Measurements from ENCODE around the gene ADORA2B. TPM values are rescaled to one million over a fixed set of nuclear protein-coding genes. Genes with fewer than 3 reads are reported as not detected.

The ADORA2B gene
- total RNA-seq, 6 experiments from 2014 or later: 0.91 to 1.2 (median 1.0) TPM

GRCh38 chr17:15965528-15965927, 20.6 kb downstream of the ADORA2B start:
- Mint-ChIP-seq H3K27me3 (ENCODE audit: insufficient read depth) (peaks cover 3% of the 10 kb centered on the region), H3K4me1 (ENCODE audit: low read depth) (peaks cover 18% of the 10 kb centered on the region), H3K36me3 (ENCODE audit: low read depth) (no peaks in the 10 kb centered on the region), H3K4me3 (no peak overlapping the region), H3K27ac (no peak overlapping the region), H3K9me3 (no peaks in the 10 kb centered on the region)
- TF ChIP-seq, protein P1, sequence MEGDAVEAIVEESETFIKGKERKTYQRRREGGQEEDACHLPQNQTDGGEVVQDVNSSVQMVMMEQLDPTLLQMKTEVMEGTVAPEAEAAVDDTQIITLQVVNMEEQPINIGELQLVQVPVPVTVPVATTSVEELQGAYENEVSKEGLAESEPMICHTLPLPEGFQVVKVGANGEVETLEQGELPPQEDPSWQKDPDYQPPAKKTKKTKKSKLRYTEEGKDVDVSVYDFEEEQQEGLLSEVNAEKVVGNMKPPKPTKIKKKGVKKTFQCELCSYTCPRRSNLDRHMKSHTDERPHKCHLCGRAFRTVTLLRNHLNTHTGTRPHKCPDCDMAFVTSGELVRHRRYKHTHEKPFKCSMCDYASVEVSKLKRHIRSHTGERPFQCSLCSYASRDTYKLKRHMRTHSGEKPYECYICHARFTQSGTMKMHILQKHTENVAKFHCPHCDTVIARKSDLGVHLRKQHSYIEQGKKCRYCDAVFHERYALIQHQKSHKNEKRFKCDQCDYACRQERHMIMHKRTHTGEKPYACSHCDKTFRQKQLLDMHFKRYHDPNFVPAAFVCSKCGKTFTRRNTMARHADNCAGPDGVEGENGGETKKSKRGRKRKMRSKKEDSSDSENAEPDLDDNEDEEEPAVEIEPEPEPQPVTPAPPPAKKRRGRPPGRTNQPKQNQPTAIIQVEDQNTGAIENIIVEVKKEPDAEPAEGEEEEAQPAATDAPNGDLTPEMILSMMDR (IDR thresholded peaks at IDR 0.05): no peak
- no peak for DNase-seq

- TF ChIP-seq, protein P1 (IDR thresholded peaks at IDR 0.05): no peak
- no peak overlapping the region for H3K4me3 Mint-ChIP-seq
- H3K9me3 Mint-ChIP-seq: no peaks in the 10 kb centered on the region
- no peak overlapping the region for H3K27ac Mint-ChIP-seq
- H3K27me3 Mint-ChIP-seq (ENCODE audit: insufficient read depth): peaks cover 3% of the 10 kb centered on the region
- DNase-seq: no peak
- H3K4me1 Mint-ChIP-seq (ENCODE audit: low read depth): peaks cover 18% of the 10 kb centered on the region
- H3K36me3 Mint-ChIP-seq (ENCODE audit: low read depth): no peaks in the 10 kb centered on the region
These were observed 21.4 kb downstream of the ADORA2B start for GRCh38 chr17:15966183-15966878.

DNA sequence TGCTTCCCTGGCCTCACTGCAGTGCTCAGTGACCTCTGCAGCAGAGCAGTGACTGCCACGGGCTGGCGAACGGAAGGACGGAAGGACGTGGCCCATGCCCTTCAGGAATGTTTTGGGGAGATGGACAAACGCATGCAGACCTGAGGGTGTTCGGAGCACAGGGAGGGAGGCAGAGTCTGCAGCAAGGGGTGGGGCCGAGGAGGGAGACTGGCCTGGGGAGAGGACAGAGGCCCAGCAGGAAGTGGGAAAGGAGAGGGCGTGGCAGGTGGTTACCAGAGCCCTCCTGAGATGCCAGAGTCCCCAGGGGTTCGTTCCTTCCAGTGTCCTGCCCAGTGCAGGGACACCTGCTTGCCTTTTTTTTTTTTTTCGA, 21.9 kb downstream of the ADORA2B start:
- H3K4me1 Mint-ChIP-seq (ENCODE audit: low read depth): peaks cover 18% of the 10 kb centered on the region
- no peak overlapping the region for H3K27ac Mint-ChIP-seq
- peaks cover 3% of the 10 kb centered on the region for H3K27me3 Mint-ChIP-seq (ENCODE audit: insufficient read depth)
- H3K36me3 Mint-ChIP-seq (ENCODE audit: low read depth): no peaks in the 10 kb centered on the region
- H3K9me3 Mint-ChIP-seq: no peaks in the 10 kb centered on the region
- H3K4me3 Mint-ChIP-seq: no peak overlapping the region
- TF ChIP-seq, protein P1 (IDR thresholded peaks at IDR 0.05): no peak
- no peak for DNase-seq

DNA sequence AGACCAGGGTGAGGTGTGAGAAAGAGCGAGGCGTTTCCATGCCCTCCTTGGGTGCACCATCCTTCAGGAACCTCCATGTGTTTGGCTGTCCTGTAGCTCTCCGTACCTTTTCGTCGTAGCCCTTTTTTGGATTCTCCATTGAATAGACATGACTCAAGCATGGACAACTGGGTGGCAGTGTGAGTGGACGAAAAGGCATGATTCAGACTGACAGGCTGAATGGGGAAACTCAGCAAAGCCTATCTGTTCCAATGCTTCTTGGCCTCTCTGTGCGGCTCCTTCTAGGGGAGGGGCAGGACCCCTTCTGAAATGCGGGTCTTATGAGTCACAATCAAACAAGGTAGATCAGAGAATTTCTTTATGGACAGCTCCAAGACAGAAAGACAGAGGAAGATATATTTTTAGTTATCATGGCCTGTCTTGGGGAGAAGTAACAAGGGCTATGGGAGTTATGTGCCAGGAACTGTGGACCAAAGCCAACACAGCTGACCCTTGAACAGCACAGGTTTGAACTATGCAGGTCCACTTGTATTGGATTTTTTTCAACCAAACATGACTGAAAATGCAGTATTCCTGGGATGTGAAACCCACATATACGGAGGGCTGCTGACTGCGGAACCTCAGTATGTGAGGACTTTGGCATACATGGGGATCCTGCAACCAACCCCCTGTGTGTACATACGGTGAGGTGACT, 22.9 kb downstream of the ADORA2B start:
- DNase-seq: no peak
- TF ChIP-seq, protein P1 (IDR thresholded peaks at IDR 0.05): no peak
- Mint-ChIP-seq H3K27me3 (ENCODE audit: insufficient read depth) (peaks cover 3% of the 10 kb centered on the region), H3K36me3 (ENCODE audit: low read depth) (no peaks in the 10 kb centered on the region), H3K4me3 (no peak overlapping the region), H3K4me1 (ENCODE audit: low read depth) (peaks cover 18% of the 10 kb centered on the region), H3K9me3 (no peaks in the 10 kb centered on the region), H3K27ac (no peak overlapping the region)

- peaks cover 3% of the 10 kb centered on the region for H3K27me3 Mint-ChIP-seq (ENCODE audit: insufficient read depth)
- DNase-seq: no peak
- no peaks in the 10 kb centered on the region for H3K9me3 Mint-ChIP-seq
- TF ChIP-seq, protein P1 (IDR thresholded peaks at IDR 0.05): no peak
- no peak overlapping the region for H3K4me3 Mint-ChIP-seq
- no peak overlapping the region for H3K27ac Mint-ChIP-seq
- H3K4me1 Mint-ChIP-seq (ENCODE audit: low read depth): peaks cover 11% of the 10 kb centered on the region; the same call in 1 of the 2 replicates
- no peaks in the 10 kb centered on the region for H3K36me3 Mint-ChIP-seq (ENCODE audit: low read depth)
These were observed 24.5 kb downstream of the ADORA2B start for GRCh38 chr17:15969463-15969862.

Measured in HFFc6 (cell line).